Measurements from ENCODE around the gene CASP7. TPM values are rescaled to one million over a fixed set of nuclear protein-coding genes. Genes with fewer than 3 reads are reported as not detected.
A peak's percentile ranks its signal among the peaks of the same experiment; 100 is the strongest.

CASP7 gene
- total RNA-seq, 1 experiment from 2014 or later: 4.7 TPM

- no peaks in the 10 kb centered on the region; the same call in 1 of the 2 replicates for H3K79me2 ChIP-seq (ENCODE audit: insufficient read depth, low read length)
- H2BK20ac ChIP-seq (ENCODE audit: low read depth, low read length, poor library complexity, severe bottlenecking): no peak overlapping the region
- no peak overlapping the region for H2AK5ac ChIP-seq (ENCODE audit: insufficient read length, low read length)
- H3K4ac ChIP-seq (ENCODE audit: low read depth, low read length): no peak overlapping the region
- H3K23ac ChIP-seq (ENCODE audit: insufficient read length, low read depth, low read length): no peak overlapping the region
- no peak for TF ChIP-seq CTCF (conservative IDR thresholded peaks at IDR 0.05)
- no peak overlapping the region for H4K5ac ChIP-seq (ENCODE audit: insufficient read length, low read depth, low read length)
- Mint-ChIP-seq H3K27me3 (ENCODE audit: low read depth) (peaks cover 11% of the 10 kb centered on the region), H3K4me3 (no peak overlapping the region), H3K27ac (peak overlapping the region in 2 of 3 experiments; percentile 65 to 82; a peak in 4 of 7 replicates), H3K4me1 (peaks cover 14 to 18% of the 10 kb centered on the region in 2 experiments), H3K36me3 (ENCODE audit: insufficient read depth in 1 of 3, low read depth in 3 of 3) (peaks cover 0 to 2% (median 0%) of the 10 kb centered on the region in 3 experiments; a peak in 1 of 7 replicates), H3K9me3 (no peaks in the 10 kb centered on the region)
- H3K14ac ChIP-seq (ENCODE audit: insufficient read depth, low read length): no peak overlapping the region
- H4K91ac ChIP-seq (ENCODE audit: insufficient read length, low read depth, low read length): no peak overlapping the region
- H3K4me2 ChIP-seq (ENCODE audit: insufficient read depth, insufficient read length, low read length): no peak overlapping the region
- no peak overlapping the region for H2BK5ac ChIP-seq (ENCODE audit: insufficient read length, low read length)
- no peak overlapping the region for H2BK12ac ChIP-seq (ENCODE audit: insufficient read length, low read depth, low read length)
- H3K4me1 ChIP-seq (ENCODE audit: insufficient read depth, low read length): no peaks in the 10 kb centered on the region; the same call in 1 of the 2 replicates
- no peak overlapping the region for H3K56ac ChIP-seq (ENCODE audit: insufficient read length, low read depth, low read length)
- no peaks in the 10 kb centered on the region for H3K79me1 ChIP-seq (ENCODE audit: insufficient read depth, low read depth, low read length, poor library complexity, severe bottlenecking)
- H3K18ac ChIP-seq (ENCODE audit: insufficient read length, low read depth, low read length): no peak overlapping the region
- no peaks in the 10 kb centered on the region for H3K27me3 ChIP-seq (ENCODE audit: insufficient read depth, low read length)
- H2BK120ac ChIP-seq (ENCODE audit: low read depth, low read length, poor library complexity, severe bottlenecking): no peak overlapping the region
- H3K23me2 ChIP-seq (ENCODE audit: insufficient read length, low read depth, low read length, poor library complexity, severe bottlenecking): no peaks in the 10 kb centered on the region
- no peaks in the 10 kb centered on the region for H4K20me1 ChIP-seq (ENCODE audit: control insufficient read depth, insufficient read depth, insufficient read length)
- H2AFZ ChIP-seq (ENCODE audit: low read length): no peak overlapping the region
- H3K9ac ChIP-seq (ENCODE audit: extremely low read depth, insufficient read length, low read length): no peak overlapping the region
- no peak for DNase-seq
- no peaks in the 10 kb centered on the region for H3K9me3 ChIP-seq (ENCODE audit: control insufficient read depth, low read depth, low read length)
- WGBS (ENCODE audit: extremely low coverage, insufficient read length, low lambda C conversion rate): no CpG with 5 or more reads among the region's 6 CpGs
- no peak overlapping the region for H3T11ph ChIP-seq (ENCODE audit: low read length)
- no peak overlapping the region for H2BK15ac ChIP-seq (ENCODE audit: low read depth, low read length)
- no peak overlapping the region for H3K27ac ChIP-seq (ENCODE audit: insufficient read length, low read depth, low read length)
- no peak overlapping the region for H4K8ac ChIP-seq (replicated peaks; ENCODE audit: insufficient read length, low read depth, low read length)
These were observed 47.9 kb upstream of the CASP7 start for GRCh38 chr10:113631684-113632367.

Measured in H9 (cell line).